Panc1 (cell line): ENCODE results near the gene PARD6G. TPM values are rescaled to one million over a fixed set of nuclear protein-coding genes. Genes with fewer than 3 reads are reported as not detected.

Experiments
- ATAC-seq: fragments of 200-7000 bp; cut with Tn5 transposase; 2 replicates; pipeline ENCODE4 v1.9.1; 2020; ENCODE audit warnings: mild to moderate bottlenecking, moderate library complexity
- BruUV-seq: library from RNA; stranded (reverse); fragments of 400-500 nt; replicated peaks from 2 replicates; lab custom pipeline; 2021; lab: Mats Ljungman, UMichigan
- CTCF ChIA-PET: fragments of 300-600 bp; sonication (Branson Sonifier 250); formaldehyde crosslinking; loops from one replicate; lab custom pipeline; 2022; ENCODE audit warnings: antibody characterized with exemption; lab: Charles Lee
- POLR2A ChIA-PET: fragments of 300-600 bp; sonication (Branson Sonifier 250); formaldehyde crosslinking; loops from one replicate; lab custom pipeline; 2022; ENCODE audit warnings: antibody characterized with exemption; lab: Charles Lee
- DNase-seq: peaks from one replicate; pipeline ENCODE4 v3.0.0-alpha.2; 2010; ENCODE audit warnings: low read depth, low spot score
- H3K27ac ChIP-seq: 2 replicates; pipeline ENCODE4 v1.5.1; 2011; ENCODE audit warnings: mild to moderate bottlenecking, low read length, inconsistent platforms
- H3K27me3 ChIP-seq: fragments of 200-500 bp; sonication (Bioruptor generic); 2 replicates; pipeline ENCODE4 v1.6.0; 2014; ENCODE audit warnings: low read length, inconsistent platforms; ENCODE audit not compliant: control insufficient read depth, insufficient read depth
- H3K36me3 ChIP-seq: fragments of 200-500 bp; sonication (Bioruptor generic); 2 replicates; pipeline ENCODE4 v1.5.1; 2014; ENCODE audit warnings: inconsistent platforms, mild to moderate bottlenecking, low read length, moderate library complexity; ENCODE audit not compliant: control insufficient read depth, insufficient read depth
- H3K4me1 ChIP-seq: 2 replicates; pipeline ENCODE4 v1.5.1; 2011; ENCODE audit warnings: inconsistent platforms, mild to moderate bottlenecking, low read length, moderate library complexity; ENCODE audit not compliant: control insufficient read depth, insufficient read depth
- H3K4me3 ChIP-seq, 2 experiments: 2 replicates each; pipeline ENCODE4 v1.5.1; 2011 to 2012; ENCODE audit warnings: low read depth in 2 of 2, low read length in 2 of 2, mild to moderate bottlenecking in 2 of 2, inconsistent platforms in 1 of 2, moderate library complexity in 1 of 2
- H3K9me3 ChIP-seq: fragments of 200-500 bp; sonication (Bioruptor generic); 2 replicates; pipeline ENCODE4 v1.5.1; 2014; ENCODE audit warnings: low read depth, mild to moderate bottlenecking, inconsistent platforms, low read length, moderate library complexity; ENCODE audit not compliant: control insufficient read depth, insufficient read depth
- CTCF ChIP-seq: fragments of 450-650 bp; IDR thresholded peaks from 2 replicates; pipeline ENCODE4 v1.5.1; 2017; ENCODE audit warnings: mild to moderate bottlenecking
- POLR2AphosphoS5 ChIP-seq: IDR thresholded peaks from 2 replicates; pipeline ENCODE4 v1.6.1; 2012; ENCODE audit warnings: mild to moderate bottlenecking, low read depth, low read length, moderate library complexity
- REST ChIP-seq, 2 experiments: IDR thresholded peaks; 2 replicates each; pipeline ENCODE4 v1.6.1; 2011 to 2012; ENCODE audit warnings: low read depth in 2 of 2, control low read depth in 1 of 2, low read length in 1 of 2, mild to moderate bottlenecking in 1 of 2, moderate library complexity in 1 of 2; ENCODE audit not compliant: insufficient read depth in 1 of 2
- SIN3A ChIP-seq: IDR thresholded peaks from 2 replicates; pipeline ENCODE4 v1.6.1; 2012; ENCODE audit warnings: low read depth, mild to moderate bottlenecking, low read length, moderate library complexity, borderline replicate concordance; ENCODE audit not compliant: insufficient read depth
- TCF7L2 ChIP-seq: IDR thresholded peaks from 2 replicates; pipeline ENCODE4 v1.6.1; 2011; ENCODE audit warnings: mild to moderate bottlenecking, low read depth, low read length, inconsistent platforms
- in situ Hi-C: cut with HindIII; loops from 2 replicates; pipeline ENCODE4 v1.10.0; 2016; ENCODE audit warnings: low sequenced_read_pairs, low pct_unique_long_range_greater_than_20kb
- intact Hi-C: fragments of 100-400 bp; cut with micrococcal nuclease; formaldehyde crosslinking; loops from one replicate; pipeline ENCODE4 v1.10.0; 2022; ENCODE audit not compliant: unreplicated experiment
- total RNA-seq: library from RNA; stranded (reverse); gene quantifications from one replicate; pipeline ENCODE4 v1.2.1, GENCODE V29; 2021; ENCODE audit not compliant: unreplicated experiment

Gene PARD6G
- total RNA-seq, 1 experiment from 2014 or later: 5.2 TPM

GRCh38 chr18:80191264-80191663 lies 56.0 kb downstream of the PARD6G start:
- Histone ChIP-seq H3K27me3 (no peaks in the 10 kb centered on the region; the same call in none of the 2 replicates), H3K27ac (no peak overlapping the region), H3K4me3 (no peak overlapping the region), H3K36me3 (no peaks in the 10 kb centered on the region), H3K4me1 (no peaks in the 10 kb centered on the region), H3K9me3 (no peaks in the 10 kb centered on the region)
- intact Hi-C loops (no loop called here), in situ Hi-C loops (no loop called here)
- no peak for TF ChIP-seq CTCF
- TF ChIP-seq REST (IDR thresholded peaks at IDR 0.05; ENCODE audit: insufficient read depth in 1 of 2, low read depth in 2 of 2, low read length in 1 of 2): no peak
- no peak for TF ChIP-seq POLR2AphosphoS5
- TF ChIP-seq TCF7L2: no peak
- TF ChIP-seq SIN3A: no peak
- DNase-seq (no peak), ATAC-seq (no peak)
- CTCF ChIA-PET: interaction anchor here (1.2 kb wide), 1 partner anchor 9 kb away, joined by 5 read pairs; no protein-coding TSS in a partner anchor
- BruUV-seq: no TSS peak
- POLR2A ChIA-PET: no interaction called here

- POLR2A ChIA-PET: interaction anchor here (0.7 kb wide), 1 partner anchor 30 kb away, joined by 3 read pairs; no protein-coding TSS in a partner anchor
- Histone ChIP-seq H3K27me3 (no peaks in the 10 kb centered on the region; the same call in none of the 2 replicates), H3K36me3 (no peaks in the 10 kb centered on the region), H3K4me3 (no peak overlapping the region), H3K4me1 (no peaks in the 10 kb centered on the region), H3K27ac (no peak overlapping the region), H3K9me3 (no peaks in the 10 kb centered on the region)
- ATAC-seq: peak; percentile 23; the same call in 1 of the 2 replicates
- CTCF ChIA-PET: interaction anchor here (0.7 to 1.1 kb wide), 3 partner anchors 10 to 38 kb away, joined by 3 read pairs; no protein-coding TSS in a partner anchor
- intact Hi-C loops: no loop called here
- no TSS peak for BruUV-seq
- TF ChIP-seq REST (IDR thresholded peaks at IDR 0.05; ENCODE audit: insufficient read depth in 1 of 2, low read depth in 2 of 2, low read length in 1 of 2) (no peak), CTCF (no peak), TCF7L2 (no peak), POLR2AphosphoS5 (no peak), SIN3A (no peak)
- in situ Hi-C loops: no loop called here
- DNase-seq: no peak
Measured at GRCh38 chr18:80190311-80190710, 57.0 kb downstream of the PARD6G start.
